Gastrocnemius medialis (tissue), 4 donors: ENCODE results near the gene HS3ST5. TPM values are rescaled to one million over a fixed set of nuclear protein-coding genes. Genes with fewer than 3 reads are reported as not detected.

ENCODE experiments used
- ATAC-seq, 2 donors: fragments of 150-250 bp; one replicate each; pipeline ENCODE4 v1.9.1; 2016
- DNase-seq, 2 donors: peaks; one replicate each; pipeline ENCODE4 v3.0.0-alpha.2; 2019
- H3K27ac ChIP-seq, 4 donors: fragments of 200-600 bp; sonication (generic); 1 replicate in 1 of 4; 2 replicates in 3 of 4; pipeline ENCODE4 v1.5.1; 2016 to 2018; ENCODE audit warnings: mild to moderate bottlenecking in 2 of 4, moderate library complexity in 1 of 4
- H3K27me3 ChIP-seq, 3 donors: fragments of 200-600 bp; sonication (generic) in 2 of 3; 1 replicate in 1 of 3; 2 replicates in 2 of 3; pipeline versions ENCODE4 v1.5.1 to v1.6.0; 2016 to 2019; ENCODE audit warnings: mild to moderate bottlenecking in 1 of 3, moderate library complexity in 1 of 3
- H3K36me3 ChIP-seq, 2 donors: fragments of 200-600 bp; sonication (generic) in 1 of 2; one replicate each; pipeline ENCODE4 v1.5.1; 2017 to 2018
- H3K4me1 ChIP-seq, 2 donors: fragments of 200-600 bp; sonication (generic) in 1 of 2; one replicate each; pipeline ENCODE4 v1.5.1; 2016 to 2017; ENCODE audit warnings: mild to moderate bottlenecking in 2 of 2
- H3K4me3 ChIP-seq, 4 donors: fragments of 200-600 bp; sonication (generic) in 3 of 4; 1 replicate in 1 of 4; 2 replicates in 3 of 4; pipeline ENCODE4 v1.5.1; 2016 to 2019; ENCODE audit warnings: mild to moderate bottlenecking in 2 of 4
- H3K9me3 ChIP-seq, 3 donors: fragments of 200-600 bp; sonication (generic) in 2 of 3; 1 replicate in 1 of 3; 2 replicates in 2 of 3; pipeline ENCODE4 v1.5.1; 2016 to 2019
- CTCF ChIP-seq, 5 experiments: fragments of 450-650 bp in 3 of 5; fragments of 200-600 bp in 2 of 5; sonication (generic) in 2 of 5; IDR thresholded peaks in 4 of 5; conservative IDR thresholded peaks in 1 of 5; 1 replicate in 4 of 5; 2 replicates in 1 of 5; pipeline ENCODE4 v1.5.1; 2016 to 2019; ENCODE audit warnings: antibody characterized with exemption in 5 of 5, mild to moderate bottlenecking in 3 of 5, moderate library complexity in 3 of 5
- POLR2A ChIP-seq, 2 donors: fragments of 450-650 bp; IDR thresholded peaks; one replicate each; pipeline ENCODE4 v1.6.1; 2017; ENCODE audit warnings: antibody characterized with exemption in 2 of 2, mild to moderate bottlenecking in 2 of 2, moderate library complexity in 2 of 2
- in situ Hi-C, 4 donors: fragments of 200-750 bp; cut with MboI; loops; one replicate each; pipeline versions ENCODE4 v1.15.0 to v1.8.0; 2017; ENCODE audit warnings: low sequenced_read_pairs in 4 of 4
- intact Hi-C: fragments of 100-400 bp; cut with DNase I; formaldehyde crosslinking; loops from one replicate; pipeline ENCODE4 v1.15.1; 2023; ENCODE audit warnings: low total_unique reads
- total RNA-seq, 4 donors: library from RNA; depleted of rRNA; stranded (reverse); fragments of >200 nt; gene quantifications; one replicate each; pipeline versions ENCODE4 v1.1.0 to v1.2.3, GENCODE V29; 2016

The HS3ST5 gene
- total RNA-seq, 4 donors from 2014 or later, result 0.13 to 0.41 TPM; not detected in 2

DNA sequence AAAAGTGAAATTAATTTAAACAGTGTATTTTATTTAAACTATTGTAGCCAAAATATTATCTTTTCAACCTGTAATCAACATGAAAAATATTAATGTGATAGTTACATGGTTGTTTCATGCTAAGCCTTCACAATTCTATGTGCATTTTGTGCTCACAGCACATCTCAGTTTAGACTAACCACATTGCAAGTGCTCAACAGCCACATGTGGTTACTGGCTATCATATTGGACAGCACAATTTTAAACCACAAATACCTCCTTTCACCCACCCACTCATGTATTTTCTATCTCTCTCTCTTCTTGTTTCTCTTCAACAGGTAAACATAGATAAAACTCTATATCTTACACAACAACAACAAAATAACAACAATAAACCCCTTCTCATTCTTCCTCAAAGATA, 12.5 kb upstream of the HS3ST5 start:
- in situ Hi-C loops, result no loop called here
- ATAC-seq (no peak), DNase-seq (no peak)
- Histone ChIP-seq H3K36me3 (no peaks in the 10 kb centered on the region), H3K4me3 (no peak overlapping the region), H3K27ac (no peak overlapping the region), H3K27me3 (no peaks in the 10 kb centered on the region), H3K4me1 (no peaks in the 10 kb centered on the region), H3K9me3 (no peaks in the 10 kb centered on the region)
- no peak for TF ChIP-seq POLR2A (IDR thresholded peaks at IDR 0.05)
- TF ChIP-seq CTCF (IDR thresholded peaks at IDR 0.05 in 4 of 5, conservative IDR thresholded peaks at IDR 0.05 in 1 of 5), result no peak
- intact Hi-C loops, result no loop called here

DNA sequence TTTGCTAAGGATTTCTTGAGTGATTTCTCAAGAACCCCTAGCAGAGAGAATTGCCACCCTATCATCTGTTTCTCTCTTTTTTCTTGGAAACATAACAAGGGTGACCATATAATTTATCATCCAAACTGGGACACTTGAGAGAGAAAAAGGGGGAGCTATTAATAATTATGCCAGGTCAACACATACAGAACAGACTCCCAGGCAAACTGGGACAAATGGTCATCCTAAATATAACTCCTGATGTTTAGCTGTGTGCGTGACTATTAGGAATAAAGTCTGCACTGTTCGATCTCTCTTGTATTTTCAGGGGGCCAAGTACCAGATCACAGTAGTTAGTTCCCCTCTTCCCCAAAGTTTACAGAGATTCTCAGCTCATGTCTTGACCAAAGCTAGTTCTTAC, 11.7 kb upstream of the HS3ST5 start:
- Histone ChIP-seq H3K27ac (no peak overlapping the region), H3K36me3 (no peaks in the 10 kb centered on the region), H3K9me3 (no peaks in the 10 kb centered on the region), H3K4me1 (no peaks in the 10 kb centered on the region), H3K4me3 (no peak overlapping the region), H3K27me3 (no peaks in the 10 kb centered on the region)
- TF ChIP-seq POLR2A (IDR thresholded peaks at IDR 0.05), result no peak
- no peak for TF ChIP-seq CTCF (IDR thresholded peaks at IDR 0.05 in 4 of 5, conservative IDR thresholded peaks at IDR 0.05 in 1 of 5)
- DNase-seq (no peak), ATAC-seq (no peak)
- intact Hi-C loops, result no loop called here
- in situ Hi-C loops, result no loop called here

- H3K36me3 ChIP-seq, result no peaks in the 10 kb centered on the region
- peaks cover 3 to 11% (median 9%) of the 10 kb centered on the region in 3 donors for H3K27me3 ChIP-seq
- peaks cover 6 to 11% of the 10 kb centered on the region in 2 donors for H3K4me1 ChIP-seq
- ATAC-seq (no peak), DNase-seq (no peak)
- H3K9me3 ChIP-seq, result no peaks in the 10 kb centered on the region
- intact Hi-C loops (no loop called here), in situ Hi-C loops (no loop called here)
- no peak overlapping the region for H3K27ac ChIP-seq
- TF ChIP-seq CTCF (IDR thresholded peaks at IDR 0.05 in 4 of 5, conservative IDR thresholded peaks at IDR 0.05 in 1 of 5) (no peak), POLR2A (IDR thresholded peaks at IDR 0.05) (no peak)
- no peak overlapping the region for H3K4me3 ChIP-seq
Observed at GRCh38 chr6:114346451-114346850, 3.6 kb upstream of the HS3ST5 start.

DNA sequence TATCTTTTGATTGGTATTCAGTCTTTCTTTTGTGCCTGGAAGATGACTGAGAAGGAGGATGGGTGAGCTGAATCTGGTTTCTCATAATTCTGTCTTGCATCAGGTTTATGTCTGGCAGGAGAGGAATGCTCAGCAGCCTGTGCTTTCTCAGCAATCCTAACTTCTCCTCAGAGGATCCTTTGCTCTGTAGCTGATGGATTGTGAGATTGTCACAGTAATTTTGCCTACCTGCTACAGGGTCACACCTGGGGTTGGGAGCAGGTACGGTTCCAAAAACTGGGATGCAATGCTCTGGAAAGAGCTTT, 2.1 kb upstream of the HS3ST5 start:
- no peaks in the 10 kb centered on the region for H3K36me3 ChIP-seq
- H3K4me1 ChIP-seq, result peaks cover 6 to 11% of the 10 kb centered on the region in 2 donors
- no peak overlapping the region for H3K4me3 ChIP-seq
- peaks cover 3 to 11% (median 9%) of the 10 kb centered on the region in 3 donors for H3K27me3 ChIP-seq
- no peaks in the 10 kb centered on the region for H3K9me3 ChIP-seq
- TF ChIP-seq CTCF (IDR thresholded peaks at IDR 0.05 in 4 of 5, conservative IDR thresholded peaks at IDR 0.05 in 1 of 5) (no peak), POLR2A (IDR thresholded peaks at IDR 0.05) (no peak)
- DNase-seq, result no peak
- no peak for ATAC-seq
- no peak overlapping the region for H3K27ac ChIP-seq
- intact Hi-C loops (no loop called here), in situ Hi-C loops (no loop called here)

- TF ChIP-seq POLR2A (IDR thresholded peaks at IDR 0.05) (no peak), CTCF (IDR thresholded peaks at IDR 0.05 in 4 of 5, conservative IDR thresholded peaks at IDR 0.05 in 1 of 5) (no peak)
- H3K4me1 ChIP-seq, result peaks cover 6 to 11% of the 10 kb centered on the region in 2 donors
- intact Hi-C loops, result no loop called here
- no peak overlapping the region for H3K4me3 ChIP-seq
- no peaks in the 10 kb centered on the region for H3K9me3 ChIP-seq
- DNase-seq (no peak), ATAC-seq (no peak)
- no peaks in the 10 kb centered on the region for H3K36me3 ChIP-seq
- no peak overlapping the region for H3K27ac ChIP-seq
- H3K27me3 ChIP-seq, result peaks cover 3 to 11% (median 9%) of the 10 kb centered on the region in 3 donors
- in situ Hi-C loops, result no loop called here
Observed at GRCh38 chr6:114344246-114344970, 1.6 kb upstream of the HS3ST5 start.
